OCI-LY7 (cell line): ENCODE measurements around the gene FSTL1. TPM values are rescaled to one million over a fixed set of nuclear protein-coding genes. Genes with fewer than 3 reads are reported as not detected.
A peak's percentile ranks its signal among the peaks of the same experiment; 100 is the strongest.

Experiments
- BruUV-seq: library from RNA; stranded (reverse); fragments of 400-500 nt; replicated peaks from 2 replicates; lab custom pipeline; 2021; lab: Mats Ljungman, UMichigan
- CTCF ChIA-PET: fragments of 300-600 bp; sonication (Branson Sonifier 250); formaldehyde crosslinking; loops from one replicate; lab custom pipeline; 2022; ENCODE audit warnings: antibody characterized with exemption; ENCODE audit not compliant: unreplicated experiment; lab: Charles Lee
- POLR2A ChIA-PET: fragments of 300-600 bp; sonication (Branson Sonifier 250); formaldehyde crosslinking; loops from one replicate; lab custom pipeline; 2022; ENCODE audit warnings: antibody characterized with exemption; lab: Charles Lee
- DNase-seq: peaks from one replicate; pipeline ENCODE4 v3.0.0-alpha.2; 2015; ENCODE audit warnings: low spot score
- H2AFZ ChIP-seq: fragments of 200-600 bp; sonication (generic), shearing (Covaris generic); 2 replicates; pipeline ENCODE4 v1.6.1; 2014; ENCODE audit warnings: mild to moderate bottlenecking, antibody characterized with exemption, low read length, moderate library complexity
- H3K27ac ChIP-seq: fragments of 200-600 bp; sonication (generic); 2 replicates; pipeline ENCODE4 v1.5.1; 2014; ENCODE audit warnings: mixed run types, low read depth, mild to moderate bottlenecking, moderate library complexity, low read length, inconsistent platforms; ENCODE audit not compliant: poor library complexity, severe bottlenecking
- H3K36me3 ChIP-seq: fragments of 200-600 bp; sonication (generic); 2 replicates; pipeline ENCODE4 v1.6.1; 2014; ENCODE audit warnings: mild to moderate bottlenecking, antibody characterized with exemption, low read length, moderate library complexity, mixed read lengths; ENCODE audit not compliant: insufficient read depth
- H3K4me1 ChIP-seq: fragments of 200-600 bp; sonication (generic); 2 replicates; pipeline ENCODE4 v1.5.1; 2014; ENCODE audit warnings: mild to moderate bottlenecking, low read length; ENCODE audit not compliant: insufficient read depth, poor library complexity, severe bottlenecking
- H3K4me2 ChIP-seq: fragments of 200-600 bp; sonication (generic); 2 replicates; pipeline ENCODE4 v1.6.1; 2014; ENCODE audit warnings: mild to moderate bottlenecking, low read length
- H3K4me3 ChIP-seq: fragments of 200-600 bp; sonication (generic); 2 replicates; pipeline ENCODE4 v1.5.1; 2014; ENCODE audit warnings: mild to moderate bottlenecking, low read depth, low read length; ENCODE audit not compliant: poor library complexity, severe bottlenecking
- H3K79me2 ChIP-seq: fragments of 200-600 bp; sonication (generic); 2 replicates; pipeline ENCODE4 v1.6.1; 2016; ENCODE audit warnings: low read depth, mild to moderate bottlenecking, low read length, moderate library complexity, mixed read lengths; ENCODE audit not compliant: insufficient read depth
- H3K9me2 ChIP-seq: fragments of 200-600 bp; sonication (generic); 2 replicates; pipeline ENCODE4 v1.6.1; 2016; ENCODE audit warnings: mild to moderate bottlenecking, low read length, mixed read lengths; ENCODE audit not compliant: insufficient read depth
- H3K9me3 ChIP-seq: fragments of 200-600 bp; sonication (generic); 2 replicates; pipeline ENCODE4 v1.6.1; 2014; ENCODE audit warnings: mild to moderate bottlenecking, mixed run types, low read length, mixed read lengths
- H4K20me1 ChIP-seq: fragments of 200-600 bp; sonication (generic); 2 replicates; pipeline ENCODE4 v1.6.1; 2014; ENCODE audit warnings: mild to moderate bottlenecking, antibody characterized with exemption, low read length, moderate library complexity, mixed read lengths; ENCODE audit not compliant: insufficient read depth
- EZH2phosphoT487 ChIP-seq: fragments of 200-600 bp; sonication (generic); IDR thresholded peaks from 2 replicates; pipeline ENCODE4 v1.6.1; 2018; ENCODE audit warnings: low read depth, borderline replicate concordance, mild to moderate bottlenecking, mixed run types, antibody characterized with exemption, low read length, moderate library complexity, mixed read lengths
- intact Hi-C: fragments of 100-400 bp; cut with micrococcal nuclease; formaldehyde crosslinking; loops from one replicate; pipeline ENCODE4 v1.10.0; 2022; ENCODE audit not compliant: unreplicated experiment
- total RNA-seq, 2 experiments: library from RNA; depleted of rRNA in 1 of 2; stranded (reverse); fragments of >200 nt in 1 of 2; shearing (Covaris generic) in 1 of 2; gene quantifications; 2 replicates each; pipeline ENCODE4 v1.2.3, GENCODE V29; 2014 to 2022
- TF ChIP-seq, protein P1 (sequence below): fragments of 200-600 bp; sonication (generic); conservative IDR thresholded peaks from 2 replicates; pipeline ENCODE4 v1.5.1; 2014; ENCODE audit warnings: mild to moderate bottlenecking, antibody characterized with exemption, low read length, moderate library complexity, mixed read lengths

Gene FSTL1
- total RNA-seq, 2 experiments from 2014 or later = 0.09 to 0.74 TPM

GRCh38 chr3:120418866-120419490 is 31.8 kb downstream of the FSTL1 start:
- H2AFZ ChIP-seq = peak overlapping the region; percentile 99; the same call in 1 of the 2 replicates
- H3K9me2 ChIP-seq = no peaks in the 10 kb centered on the region
- POLR2A ChIA-PET = interaction anchor here (1.0 kb wide), 2 partner anchors 57 to 112 kb away, joined by 3 read pairs; no protein-coding TSS in a partner anchor
- no peaks in the 10 kb centered on the region for H4K20me1 ChIP-seq
- peaks cover 11% of the 10 kb centered on the region for H3K4me1 ChIP-seq
- intact Hi-C loops = loop anchor here (1.0 to 10.0 kb wide), 4 partner anchors 88 to 597 kb away; no protein-coding TSS in a partner anchor
- H3K36me3 ChIP-seq = no peaks in the 10 kb centered on the region
- H3K4me3 ChIP-seq = no peak overlapping the region
- no TSS peak for BruUV-seq
- H3K79me2 ChIP-seq = no peaks in the 10 kb centered on the region
- no peak overlapping the region for H3K27ac ChIP-seq
- no peaks in the 10 kb centered on the region for H3K9me3 ChIP-seq
- peak; percentile 65 for DNase-seq
- no peak overlapping the region for H3K4me2 ChIP-seq
- CTCF ChIA-PET = interaction anchor here (0.6 to 2.7 kb wide), 4 partner anchors 140 to 812 kb away, joined by 3 to 19 read pairs (median 3); no protein-coding TSS in a partner anchor
- no peak for TF ChIP-seq EZH2phosphoT487
- TF ChIP-seq, protein P1, sequence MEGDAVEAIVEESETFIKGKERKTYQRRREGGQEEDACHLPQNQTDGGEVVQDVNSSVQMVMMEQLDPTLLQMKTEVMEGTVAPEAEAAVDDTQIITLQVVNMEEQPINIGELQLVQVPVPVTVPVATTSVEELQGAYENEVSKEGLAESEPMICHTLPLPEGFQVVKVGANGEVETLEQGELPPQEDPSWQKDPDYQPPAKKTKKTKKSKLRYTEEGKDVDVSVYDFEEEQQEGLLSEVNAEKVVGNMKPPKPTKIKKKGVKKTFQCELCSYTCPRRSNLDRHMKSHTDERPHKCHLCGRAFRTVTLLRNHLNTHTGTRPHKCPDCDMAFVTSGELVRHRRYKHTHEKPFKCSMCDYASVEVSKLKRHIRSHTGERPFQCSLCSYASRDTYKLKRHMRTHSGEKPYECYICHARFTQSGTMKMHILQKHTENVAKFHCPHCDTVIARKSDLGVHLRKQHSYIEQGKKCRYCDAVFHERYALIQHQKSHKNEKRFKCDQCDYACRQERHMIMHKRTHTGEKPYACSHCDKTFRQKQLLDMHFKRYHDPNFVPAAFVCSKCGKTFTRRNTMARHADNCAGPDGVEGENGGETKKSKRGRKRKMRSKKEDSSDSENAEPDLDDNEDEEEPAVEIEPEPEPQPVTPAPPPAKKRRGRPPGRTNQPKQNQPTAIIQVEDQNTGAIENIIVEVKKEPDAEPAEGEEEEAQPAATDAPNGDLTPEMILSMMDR = peak; percentile 81

DNA sequence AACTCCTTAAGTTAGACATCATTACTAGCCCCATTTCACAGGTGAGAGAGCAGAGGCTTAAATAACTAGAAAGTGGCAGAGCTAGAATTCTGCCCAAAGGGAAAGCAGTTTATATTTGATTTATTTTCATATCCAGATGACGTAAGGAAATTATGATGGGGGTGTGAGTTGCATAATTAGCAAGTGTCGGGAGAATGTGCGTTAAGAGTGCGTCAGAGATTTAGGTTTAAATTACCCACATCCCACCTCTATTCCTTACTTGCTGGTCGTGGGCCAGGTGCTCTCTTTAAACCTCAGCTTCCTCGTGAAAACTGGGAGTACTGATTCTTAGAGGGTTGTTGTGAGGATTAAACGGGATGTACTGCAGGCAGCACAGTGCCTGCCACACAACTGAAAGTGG is 32.3 kb downstream of the FSTL1 start:
- H3K79me2 ChIP-seq = no peaks in the 10 kb centered on the region
- ChIA-PET CTCF (interaction anchor here (0.6 to 2.7 kb wide), 9 partner anchors 18 to 812 kb away, joined by 3 to 19 read pairs (median 3); no protein-coding TSS in a partner anchor), POLR2A (interaction anchor here (0.6 to 3.5 kb wide), 11 partner anchors 19 to 507 kb away, joined by 3 to 18 read pairs (median 4); partner anchors contain the start of genes LRRC58 and NDUFB4)
- H3K4me3 ChIP-seq = no peak overlapping the region
- no TSS peak for BruUV-seq
- H3K4me2 ChIP-seq = no peak overlapping the region
- H4K20me1 ChIP-seq = no peaks in the 10 kb centered on the region
- TF ChIP-seq, protein P1 = no peak
- TF ChIP-seq EZH2phosphoT487 = no peak
- H3K36me3 ChIP-seq = no peaks in the 10 kb centered on the region
- no peaks in the 10 kb centered on the region for H3K9me3 ChIP-seq
- no peak overlapping the region for H3K27ac ChIP-seq
- H3K9me2 ChIP-seq = no peaks in the 10 kb centered on the region
- no peak for DNase-seq
- H3K4me1 ChIP-seq = peaks cover 11% of the 10 kb centered on the region
- peak overlapping the region; percentile 99; the same call in 1 of the 2 replicates for H2AFZ ChIP-seq
- intact Hi-C loops = loop anchor here (5.0 to 10.0 kb wide), 3 partner anchors 89 to 596 kb away; no protein-coding TSS in a partner anchor
